Activated T-cell treated with anti-CD3 and anti-CD28 coated beads for 4 hours (primary cell): ENCODE measurements around the gene DENND5A.
"Not testable (repeated sequence)": the region's sequence is repeated elsewhere in the genome, so short reads cannot be mapped to it uniquely, and the experiment has no call there.

Experiments used
- DNase-seq: peaks from one replicate; pipeline ENCODE4 v3.0.0-alpha.2; 2020

The DENND5A gene

GRCh38 chr11:9170450-9170849 is 94.7 kb downstream of the DENND5A start:
- no peak for DNase-seq

- no peak for DNase-seq
These were observed 95.4 kb downstream of the DENND5A start for GRCh38 chr11:9169595-9170295.

DNA sequence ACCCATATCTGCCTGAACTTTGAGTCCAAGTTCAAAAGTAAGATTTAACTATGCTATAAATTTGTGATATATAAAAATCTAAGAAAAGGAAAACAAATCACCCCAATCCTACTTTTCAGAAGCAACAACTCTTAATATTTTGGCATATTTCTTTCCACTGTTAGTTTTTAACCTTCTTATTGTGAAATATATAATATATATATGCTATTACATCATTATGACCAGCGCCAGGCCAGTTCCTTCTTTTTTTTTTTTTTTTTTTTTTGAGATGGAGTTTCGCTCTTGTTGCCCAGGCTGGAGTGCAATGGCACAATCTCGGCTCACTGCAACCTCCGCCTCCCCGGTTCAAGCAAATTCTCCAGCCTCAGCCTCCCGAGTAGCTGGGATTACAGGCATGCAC is 103.2 kb downstream of the DENND5A start:
- DNase-seq = not testable (repeated sequence)

DNA sequence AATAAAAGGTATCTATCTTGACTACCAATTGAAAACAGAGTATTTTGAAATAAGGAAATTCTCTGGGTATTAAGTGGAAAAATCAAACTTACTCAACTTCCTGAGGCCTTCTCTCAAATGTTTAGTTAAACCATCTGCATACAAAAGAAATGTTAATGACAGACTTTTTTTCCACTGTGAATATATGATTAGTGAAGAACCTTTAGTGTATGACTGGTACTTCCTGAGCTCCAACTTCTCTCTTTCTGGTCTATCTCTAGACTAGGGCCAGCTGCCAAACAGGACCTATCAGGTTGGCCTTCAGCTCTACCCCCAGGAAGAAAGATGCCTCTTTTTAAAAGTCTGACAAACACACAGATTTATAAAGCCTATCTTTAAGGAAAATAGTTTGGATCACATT is 105.0 kb downstream of the DENND5A start:
- no peak for DNase-seq

- DNase-seq = no peak
These were observed 106.2 kb downstream of the DENND5A start for GRCh38 chr11:9158898-9159391.

GRCh38 chr11:9155930-9156329 is 109.2 kb downstream of the DENND5A start:
- no peak for DNase-seq

DNA sequence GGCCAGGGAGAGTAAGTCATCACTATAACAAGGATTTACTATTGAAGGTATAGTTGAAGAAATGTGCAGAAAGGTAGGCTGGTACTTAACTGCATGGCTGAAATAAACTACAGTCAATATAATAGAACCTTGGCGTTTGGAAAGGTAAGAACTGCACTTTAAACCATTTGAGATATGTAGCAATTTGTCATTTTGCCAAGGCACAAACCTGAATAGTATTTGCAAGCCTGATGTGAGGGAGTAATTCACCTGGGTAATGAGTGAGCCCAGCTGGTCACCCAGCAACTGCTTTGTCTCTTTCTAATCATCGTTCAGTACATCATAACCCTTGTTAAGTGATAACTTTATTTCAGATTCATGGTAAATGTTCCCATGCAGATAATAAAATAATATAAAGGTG is 111.5 kb downstream of the DENND5A start:
- DNase-seq = no peak

DNA sequence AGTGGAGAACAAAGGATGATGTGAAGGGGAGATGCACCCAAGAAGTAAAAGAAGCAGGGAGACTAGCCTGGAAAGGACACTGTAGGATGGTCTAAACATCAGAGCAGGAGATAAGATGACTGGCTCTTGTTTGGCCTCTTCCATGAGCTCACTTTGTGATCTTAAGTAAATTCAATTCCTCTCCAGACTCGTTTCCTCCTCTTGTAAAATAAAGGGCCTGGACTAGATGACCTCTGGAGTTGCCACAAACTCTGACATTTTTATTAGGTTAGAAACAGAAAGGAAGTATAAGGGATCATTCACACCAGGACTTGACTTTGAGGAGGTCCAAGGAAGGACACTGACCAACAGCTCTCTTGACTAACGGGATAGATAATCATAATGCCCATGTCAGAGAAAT is 113.5 kb downstream of the DENND5A start:
- no peak for DNase-seq

- DNase-seq = no peak
These were observed 114.2 kb downstream of the DENND5A start for GRCh38 chr11:9150926-9151325.

DNA sequence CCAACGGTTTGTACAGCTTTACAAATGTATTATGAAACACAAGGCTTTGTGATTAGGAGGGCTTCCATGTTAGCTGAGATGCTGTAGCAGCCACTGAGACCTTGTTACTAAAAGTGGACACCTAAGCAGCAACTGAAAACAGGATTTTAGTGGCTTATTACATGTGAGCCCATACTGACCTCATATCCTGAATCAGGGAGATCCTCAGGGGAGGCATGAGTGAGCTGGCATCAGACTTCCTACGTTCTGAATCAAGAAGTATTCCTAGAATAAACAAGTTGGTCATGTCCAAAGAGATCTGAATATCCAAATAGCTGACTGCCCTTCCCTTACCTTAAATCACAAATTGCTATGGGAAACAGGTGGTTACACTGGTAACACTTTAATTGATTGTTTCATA is 114.6 kb downstream of the DENND5A start:
- DNase-seq = no peak

- DNase-seq = no peak
These were observed 116.4 kb downstream of the DENND5A start for GRCh38 chr11:9148727-9149126.

DNA sequence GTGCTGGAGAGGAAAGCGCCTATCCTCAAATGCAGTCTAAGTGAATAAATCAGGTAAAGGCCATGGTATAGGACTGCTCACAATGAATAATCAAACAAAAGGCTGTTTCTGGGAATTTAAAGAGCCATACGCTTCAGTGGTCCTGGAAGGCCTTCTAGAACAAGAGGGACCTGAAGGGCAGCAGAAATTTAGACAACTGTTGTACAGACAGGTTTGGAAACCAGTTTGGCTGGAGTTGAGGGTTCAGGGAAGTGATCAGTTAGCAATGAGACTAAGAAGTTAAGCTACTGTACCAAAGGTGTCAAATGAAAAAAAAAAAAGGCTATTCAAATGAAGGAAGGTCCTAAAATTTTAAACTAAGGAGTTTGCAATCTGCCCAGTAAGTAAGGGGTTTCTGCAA is 117.1 kb downstream of the DENND5A start:
- DNase-seq = no peak

GRCh38 chr11:9146477-9146876 is 118.7 kb downstream of the DENND5A start:
- DNase-seq = no peak

GRCh38 chr11:9145283-9145682 is 119.9 kb downstream of the DENND5A start:
- DNase-seq = no peak

DNA sequence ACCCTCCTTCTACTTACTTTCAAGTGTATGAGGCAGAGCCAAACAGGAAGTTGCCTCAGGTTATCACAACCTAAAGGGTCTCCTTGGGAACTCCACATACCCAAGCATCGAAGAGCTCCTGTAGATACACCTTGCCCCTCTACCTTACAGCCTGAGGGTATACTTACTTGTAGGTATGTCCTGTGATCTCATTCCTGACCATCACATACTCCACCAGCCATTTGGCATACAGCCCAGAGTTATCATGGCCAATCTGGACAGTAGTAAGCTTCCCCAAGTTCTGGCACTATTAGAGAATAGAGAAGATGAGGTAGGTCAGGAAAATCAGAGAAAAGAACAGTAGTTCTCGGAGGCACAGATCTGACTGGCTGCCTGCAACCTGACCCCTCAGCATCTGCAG is 120.3 kb downstream of the DENND5A start:
- DNase-seq = no peak

DNA sequence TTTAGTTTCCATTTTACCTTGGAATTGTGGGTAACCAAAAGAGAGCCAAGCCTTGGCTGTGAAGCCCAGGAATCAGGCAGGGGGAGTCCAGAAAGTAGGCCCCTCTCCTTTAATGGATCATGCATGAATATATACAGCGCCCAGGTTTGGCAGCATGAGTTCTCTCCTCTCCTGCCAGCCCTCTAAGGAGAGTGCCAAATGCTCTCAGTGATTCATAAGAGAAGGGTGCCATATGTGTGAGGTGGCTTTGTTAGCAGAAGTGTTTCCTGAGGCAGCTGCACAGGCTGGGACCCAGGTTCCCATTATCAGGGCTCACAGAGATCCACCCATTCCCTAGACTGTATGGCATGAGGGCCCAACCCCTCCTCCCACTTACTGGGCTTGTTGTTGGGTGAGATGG is 121.4 kb downstream of the DENND5A start:
- DNase-seq = no peak

DNA sequence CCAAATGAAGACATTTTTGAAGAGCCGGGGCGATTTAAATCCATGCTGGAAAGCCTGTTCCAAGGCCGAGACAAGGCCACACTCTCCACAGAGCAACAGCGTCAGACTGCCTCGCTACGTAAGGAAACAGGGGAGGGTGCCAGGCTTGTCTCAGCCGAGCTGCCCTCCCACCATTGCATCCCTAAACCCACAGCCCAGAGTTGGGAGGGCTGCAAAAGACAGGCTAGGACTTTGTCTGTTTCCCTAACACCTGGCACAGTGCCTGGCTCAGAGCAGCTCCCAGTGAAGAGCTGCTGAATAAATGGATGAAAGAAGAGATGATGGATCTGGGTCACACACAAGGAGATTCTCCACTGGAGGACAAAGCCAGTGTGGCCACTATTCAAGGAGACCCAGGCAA is 122.4 kb downstream of the DENND5A start:
- DNase-seq = no peak

GRCh38 chr11:9141186-9141585 is 124.0 kb downstream of the DENND5A start:
- DNase-seq = no peak

DNA sequence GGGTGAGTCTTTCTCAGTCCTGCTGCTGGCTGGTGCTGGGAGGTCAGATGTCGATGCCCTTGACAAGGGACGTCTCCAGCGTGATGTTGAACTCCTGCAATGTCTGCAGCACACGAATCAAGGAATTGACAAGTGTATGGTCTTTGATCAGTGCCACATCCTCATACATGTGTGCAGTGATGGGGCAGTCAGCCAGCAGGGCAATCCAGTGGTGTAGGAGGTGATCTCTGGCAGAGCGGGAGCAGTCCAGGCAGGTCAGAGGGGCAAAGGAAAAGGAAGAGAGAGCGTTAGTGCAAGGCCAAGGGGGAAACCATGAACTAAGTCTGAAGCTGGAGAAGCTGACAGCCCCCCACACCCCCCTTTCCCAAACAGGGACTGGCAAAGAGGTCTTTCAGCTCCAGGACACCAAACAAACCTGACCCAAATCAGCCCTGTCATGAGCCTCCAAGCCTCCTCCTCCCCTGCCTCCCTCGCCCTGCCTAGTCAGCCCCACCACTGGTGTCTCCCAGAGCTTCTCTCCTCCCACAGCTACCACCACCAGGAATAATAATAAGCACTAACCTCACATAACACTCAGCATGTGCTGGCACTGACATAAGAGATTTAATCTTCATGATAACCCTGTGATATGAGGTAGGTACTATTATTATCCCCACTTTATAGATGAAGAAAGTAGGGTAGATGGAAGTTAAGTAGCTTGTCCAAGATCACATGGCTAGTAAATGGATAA is 125.4 kb downstream of the DENND5A start:
- DNase-seq = no peak

- peak; percentile 4 for DNase-seq
These were observed 126.3 kb downstream of the DENND5A start for GRCh38 chr11:9138612-9139579.

DNA sequence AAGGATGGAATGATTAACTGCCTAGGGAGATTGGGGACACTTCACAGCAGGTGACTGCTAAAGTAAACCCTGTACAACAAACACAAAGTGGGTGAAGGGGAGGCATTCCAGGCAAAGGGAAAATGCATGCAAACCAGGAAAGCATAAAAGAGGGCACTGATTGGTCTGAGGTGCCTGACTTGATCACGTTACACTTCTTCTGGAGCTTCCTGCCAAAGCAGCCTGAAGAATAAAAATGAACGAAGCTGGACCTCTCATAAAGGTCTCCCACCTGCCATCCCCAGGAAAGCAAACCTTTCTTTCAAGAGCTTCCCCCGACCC is 127.1 kb downstream of the DENND5A start:
- no peak for DNase-seq

DNA sequence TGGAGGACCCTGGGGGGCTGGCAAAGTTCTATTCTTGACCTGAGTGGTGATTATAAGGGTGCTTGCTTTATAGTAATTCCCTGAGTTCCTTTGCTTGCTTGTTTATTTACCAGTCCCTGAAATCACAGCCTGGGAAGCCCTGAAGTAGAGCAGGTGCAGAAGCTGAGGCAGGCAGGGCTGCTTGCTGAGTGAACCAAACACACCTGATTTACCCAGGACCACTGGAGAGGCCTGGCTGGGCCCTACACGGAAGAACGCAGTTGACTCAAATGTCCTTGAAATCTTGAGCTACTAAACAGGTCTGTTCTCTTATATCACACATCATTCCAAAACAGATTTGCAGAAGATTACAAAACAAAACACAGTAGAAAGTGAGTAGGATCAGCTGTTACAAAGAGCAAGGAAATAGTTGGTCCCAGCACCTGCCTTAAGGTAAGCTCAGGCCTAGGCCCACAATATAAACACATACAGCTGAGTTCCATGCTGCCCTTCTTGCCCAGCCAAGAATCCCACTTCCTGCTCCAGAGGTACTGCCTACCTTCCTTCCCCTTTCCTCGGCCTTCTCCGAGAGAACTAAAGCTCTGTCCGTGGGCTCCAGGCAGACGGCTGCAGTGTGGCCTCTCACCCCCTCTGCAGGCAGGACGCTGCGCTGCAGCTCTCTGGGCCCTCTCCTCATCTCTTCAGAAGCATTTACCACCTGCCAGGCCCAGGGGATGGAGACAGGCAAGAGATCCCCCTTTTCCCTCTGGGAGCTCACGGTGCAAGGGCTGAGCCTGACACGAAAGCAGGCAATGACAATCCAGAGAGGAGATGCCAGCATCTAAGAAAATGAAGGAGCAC is 127.6 kb downstream of the DENND5A start:
- peak; percentile 56 for DNase-seq

- DNase-seq = no peak
These were observed 128.4 kb downstream of the DENND5A start for GRCh38 chr11:9136741-9137140.
